ENCODE results near the gene TNFRSF4. TPM values are rescaled to one million over a fixed set of nuclear protein-coding genes. Genes with fewer than 3 reads are reported as not detected.
A peak's percentile ranks its signal among the peaks of the same experiment; 100 is the strongest.

TNFRSF4 gene
- total and polyA plus RNA-seq, 8 donors: 0.26 to 5.0 (median 1.2) TPM

DNA sequence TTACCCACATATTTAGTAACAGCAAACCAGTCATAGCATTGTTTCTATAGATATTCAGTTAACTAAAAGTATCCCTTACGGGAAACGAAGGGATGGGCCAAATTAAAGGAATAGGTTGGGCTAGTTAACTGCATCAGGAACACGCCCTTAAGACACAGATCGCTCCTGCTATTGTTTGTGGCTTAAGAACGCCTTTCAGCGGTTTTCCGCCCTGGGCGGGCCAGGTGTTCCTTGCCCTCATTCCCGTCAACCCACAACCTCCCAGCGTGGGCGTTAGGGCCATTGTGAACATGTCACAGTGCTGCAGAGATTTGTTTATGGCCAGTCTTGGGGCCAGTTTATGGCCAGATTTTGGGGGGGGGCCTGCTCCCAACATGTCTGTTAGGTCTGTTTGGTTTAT, 22.2 kb downstream of the TNFRSF4 start:
- TF ChIP-seq, protein P1, sequence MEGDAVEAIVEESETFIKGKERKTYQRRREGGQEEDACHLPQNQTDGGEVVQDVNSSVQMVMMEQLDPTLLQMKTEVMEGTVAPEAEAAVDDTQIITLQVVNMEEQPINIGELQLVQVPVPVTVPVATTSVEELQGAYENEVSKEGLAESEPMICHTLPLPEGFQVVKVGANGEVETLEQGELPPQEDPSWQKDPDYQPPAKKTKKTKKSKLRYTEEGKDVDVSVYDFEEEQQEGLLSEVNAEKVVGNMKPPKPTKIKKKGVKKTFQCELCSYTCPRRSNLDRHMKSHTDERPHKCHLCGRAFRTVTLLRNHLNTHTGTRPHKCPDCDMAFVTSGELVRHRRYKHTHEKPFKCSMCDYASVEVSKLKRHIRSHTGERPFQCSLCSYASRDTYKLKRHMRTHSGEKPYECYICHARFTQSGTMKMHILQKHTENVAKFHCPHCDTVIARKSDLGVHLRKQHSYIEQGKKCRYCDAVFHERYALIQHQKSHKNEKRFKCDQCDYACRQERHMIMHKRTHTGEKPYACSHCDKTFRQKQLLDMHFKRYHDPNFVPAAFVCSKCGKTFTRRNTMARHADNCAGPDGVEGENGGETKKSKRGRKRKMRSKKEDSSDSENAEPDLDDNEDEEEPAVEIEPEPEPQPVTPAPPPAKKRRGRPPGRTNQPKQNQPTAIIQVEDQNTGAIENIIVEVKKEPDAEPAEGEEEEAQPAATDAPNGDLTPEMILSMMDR (IDR thresholded peaks at IDR 0.05): no peak
- Histone ChIP-seq H3K27me3 (no peaks in the 10 kb centered on the region), H3K9me3 (no peaks in the 10 kb centered on the region), H3K4me1 (no peaks in the 10 kb centered on the region), H3K27ac (no peak overlapping the region), H3K4me3 (no peak overlapping the region), H3K36me3 (no peaks in the 10 kb centered on the region)
- intact Hi-C loops (cut with DNase I): loop anchor here in 1 of 3 donors (2.0 kb wide), 1 partner anchor 23 kb away; no protein-coding TSS in a partner anchor
- WGBS, 2 donors: 91 to 96% methylated on average over 11 of the region's 11 CpGs
- ATAC-seq (no peak), FAIRE-seq (no peak), DNase-seq (peak in 1 of 6 donors; percentile 12)

DNA sequence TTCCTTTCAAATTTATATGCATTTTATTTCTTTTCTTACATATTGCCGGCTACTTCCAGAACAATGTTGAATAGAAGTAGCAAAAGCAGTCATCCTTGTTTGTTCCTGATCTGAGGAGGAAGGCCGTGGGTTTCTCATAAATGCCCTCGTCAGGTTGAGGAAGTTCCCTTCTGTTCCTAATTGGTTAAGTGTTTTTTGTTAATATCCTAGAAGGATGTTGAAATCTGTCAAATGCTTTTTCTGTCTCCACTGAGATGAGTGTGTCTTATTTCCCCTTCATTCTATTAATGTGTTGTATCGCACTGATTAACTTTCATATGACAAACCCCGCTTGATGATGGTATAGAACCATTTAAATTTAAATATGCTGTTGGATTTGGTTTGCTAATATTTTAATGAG, 24.8 kb downstream of the TNFRSF4 start:
- Histone ChIP-seq H3K9me3 (no peaks in the 10 kb centered on the region), H3K27me3 (no peaks in the 10 kb centered on the region), H3K27ac (no peak overlapping the region), H3K36me3 (no peaks in the 10 kb centered on the region), H3K4me3 (no peak overlapping the region), H3K4me1 (no peaks in the 10 kb centered on the region)
- TF ChIP-seq, protein P1 (IDR thresholded peaks at IDR 0.05): no peak
- ATAC-seq (no peak), DNase-seq (no peak), FAIRE-seq (no peak)
- WGBS, 2 donors: 78 to 83% methylated on average over 5 of the region's 5 CpGs
- intact Hi-C loops (cut with DNase I): no loop called here

DNA sequence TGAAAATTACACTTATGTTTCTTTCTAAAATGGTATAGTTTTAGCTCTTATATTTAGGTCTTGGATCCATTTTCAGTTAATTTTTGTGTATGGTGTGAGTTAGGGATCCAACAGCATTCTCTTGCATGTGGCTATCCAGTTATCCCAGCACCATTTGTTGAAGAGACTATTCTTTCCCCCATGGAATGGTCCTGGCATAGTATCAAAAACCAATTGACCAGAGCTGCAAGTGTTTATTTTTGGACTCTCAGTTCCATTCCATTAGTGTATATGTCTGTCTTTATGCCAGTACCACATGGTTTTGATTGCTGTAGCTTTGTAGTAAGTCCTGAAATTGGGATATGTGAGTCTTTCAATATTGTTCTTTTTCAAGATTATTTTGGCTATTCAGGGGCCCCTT, 26.0 kb downstream of the TNFRSF4 start:
- intact Hi-C loops (cut with DNase I): no loop called here
- no peaks in the 10 kb centered on the region for H3K27me3 ChIP-seq
- no peaks in the 10 kb centered on the region for H3K9me3 ChIP-seq
- FAIRE-seq (no peak), DNase-seq (no peak), ATAC-seq (no peak)
- H3K4me1 ChIP-seq: no peaks in the 10 kb centered on the region
- H3K4me3 ChIP-seq: no peak overlapping the region
- H3K27ac ChIP-seq: no peak overlapping the region
- TF ChIP-seq, protein P1 (IDR thresholded peaks at IDR 0.05): no peak
- no peaks in the 10 kb centered on the region for H3K36me3 ChIP-seq

DNA sequence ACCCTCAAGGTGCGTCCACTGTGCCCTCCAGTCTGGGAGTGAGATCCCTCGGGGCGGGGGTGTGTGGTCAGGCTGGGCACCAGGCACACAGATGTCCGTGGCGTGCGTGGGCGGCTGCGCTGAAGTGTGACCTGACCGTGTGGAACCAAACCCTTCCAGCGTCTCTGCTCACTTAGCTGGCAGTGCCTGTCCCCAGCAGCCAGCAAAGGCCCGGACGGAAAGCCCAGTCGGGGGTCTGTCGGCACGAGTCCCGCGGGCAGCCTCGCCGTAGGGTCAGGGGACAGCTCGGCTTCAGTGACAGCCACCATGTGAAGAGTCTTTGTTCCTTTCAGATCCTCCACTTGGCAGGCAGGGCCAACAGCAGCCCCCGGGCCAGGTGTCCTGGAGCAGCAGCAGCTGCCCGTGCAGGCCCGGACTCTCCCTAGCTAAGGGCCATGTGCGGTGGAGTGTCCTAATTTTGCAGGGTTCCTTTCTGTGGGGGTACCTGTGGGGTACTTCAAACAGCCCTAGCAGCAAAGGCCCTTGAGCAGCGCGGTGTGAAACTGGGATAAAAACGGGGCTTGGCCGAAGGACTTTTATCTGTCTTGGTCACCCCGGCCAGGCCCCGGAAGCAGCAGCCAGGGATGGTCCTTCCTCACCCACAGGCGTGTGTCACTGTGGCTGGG, 28.7 kb downstream of the TNFRSF4 start:
- WGBS, 2 donors: 89 to 93% methylated on average over 31 of the region's 31 CpGs
- DNase-seq (peak in 3 of 6 donors; percentile 1 to 68 (median 46)), FAIRE-seq (no peak), ATAC-seq (no peak)
- Histone ChIP-seq H3K36me3 (no peaks in the 10 kb centered on the region), H3K4me3 (no peak overlapping the region), H3K9me3 (no peaks in the 10 kb centered on the region), H3K27me3 (no peaks in the 10 kb centered on the region), H3K27ac (no peak overlapping the region), H3K4me1 (no peaks in the 10 kb centered on the region)
- intact Hi-C loops (cut with DNase I): no loop called here
- TF ChIP-seq, protein P1 (IDR thresholded peaks at IDR 0.05): no peak

Measured in pancreas (tissue), 10 donors.